GM12892 (cell line): ENCODE measurements around the gene CH25H.

Source experiments
- POLR2A ChIP-seq: IDR thresholded peaks from 2 replicates; pipeline ENCODE4 v1.6.1; 2011; ENCODE audit warnings: low read depth, low read length, control low read depth
- POLR2AphosphoS5 ChIP-seq: IDR thresholded peaks from 2 replicates; pipeline ENCODE4 v1.6.1; 2011; ENCODE audit warnings: low read depth, low read length, control low read depth
- TAF1 ChIP-seq: IDR thresholded peaks from 2 replicates; pipeline ENCODE4 v1.6.1; 2011; ENCODE audit warnings: low read depth, mild to moderate bottlenecking, control low read depth, low read length, borderline replicate concordance

- TF ChIP-seq POLR2A (no peak), POLR2AphosphoS5 (no peak), TAF1 (no peak)
Observed at GRCh38 chr10:89221919-89222318, 14.8 kb upstream of the CH25H start.
